ENCODE results near the gene SCAPER.
"Not testable (repeated sequence)": the region's sequence is repeated elsewhere in the genome, so short reads cannot be mapped to it uniquely, and the experiment has no call there.

Gene SCAPER

GRCh38 chr15:76913737-76914136, 8.6 kb upstream of the SCAPER start:
- DNase-seq (ENCODE audit: low read depth in 3 of 3): no peak

GRCh38 chr15:76912430-76912829, 7.3 kb upstream of the SCAPER start:
- DNase-seq (ENCODE audit: low read depth in 3 of 3): no peak

- DNase-seq (ENCODE audit: low read depth in 3 of 3): no peak
These were observed 715 bp upstream of the SCAPER start for GRCh38 chr15:76905855-76906254.

GRCh38 chr15:76904461-76905012, 603 bp downstream of the SCAPER start:
- no peak for DNase-seq (ENCODE audit: low read depth in 3 of 3)

- no peak for DNase-seq (ENCODE audit: low read depth in 3 of 3)
These were observed 1.9 kb downstream of the SCAPER start for GRCh38 chr15:76903251-76903681.

GRCh38 chr15:76901965-76902364, 3.2 kb downstream of the SCAPER start:
- DNase-seq (ENCODE audit: low read depth in 3 of 3): no peak

GRCh38 chr15:76899931-76900310, 5.2 kb downstream of the SCAPER start:
- not testable (repeated sequence) for DNase-seq (ENCODE audit: low read depth in 3 of 3)

GRCh38 chr15:76899176-76899930, 5.8 kb downstream of the SCAPER start:
- not testable (repeated sequence) for DNase-seq (ENCODE audit: low read depth in 3 of 3)

GRCh38 chr15:76898102-76898501, 7.0 kb downstream of the SCAPER start:
- DNase-seq (ENCODE audit: low read depth in 3 of 3): no peak

- DNase-seq (ENCODE audit: low read depth in 3 of 3): no peak
These were observed 11.0 kb downstream of the SCAPER start for GRCh38 chr15:76894174-76894573.

GRCh38 chr15:76892836-76893235, 12.3 kb downstream of the SCAPER start:
- DNase-seq (ENCODE audit: low read depth in 3 of 3): not testable (repeated sequence)

GRCh38 chr15:76887280-76888141, 17.6 kb downstream of the SCAPER start:
- not testable (repeated sequence) for DNase-seq (ENCODE audit: low read depth in 3 of 3)

GRCh38 chr15:76885212-76885611, 19.9 kb downstream of the SCAPER start:
- no peak for DNase-seq (ENCODE audit: low read depth in 3 of 3)

GRCh38 chr15:76875911-76876310, 29.2 kb downstream of the SCAPER start:
- DNase-seq (ENCODE audit: low read depth in 3 of 3): no peak

- not testable (repeated sequence) for DNase-seq (ENCODE audit: low read depth in 3 of 3)
These were observed 32.1 kb downstream of the SCAPER start for GRCh38 chr15:76873066-76873465.

GRCh38 chr15:76871930-76872329, 33.2 kb downstream of the SCAPER start:
- no peak for DNase-seq (ENCODE audit: low read depth in 3 of 3)

GRCh38 chr15:76868740-76869139, 36.4 kb downstream of the SCAPER start:
- no peak for DNase-seq (ENCODE audit: low read depth in 3 of 3)

- DNase-seq (ENCODE audit: low read depth in 3 of 3): no peak
These were observed 38.3 kb downstream of the SCAPER start for GRCh38 chr15:76866716-76867321.

GRCh38 chr15:76866008-76866407, 39.1 kb downstream of the SCAPER start:
- DNase-seq (ENCODE audit: low read depth in 3 of 3): no peak

- no peak for DNase-seq (ENCODE audit: low read depth in 3 of 3)
These were observed 39.6 kb downstream of the SCAPER start for GRCh38 chr15:76865548-76865991.

- no peak for DNase-seq (ENCODE audit: low read depth in 3 of 3)
These were observed 40.6 kb downstream of the SCAPER start for GRCh38 chr15:76864586-76864985.

- no peak for DNase-seq (ENCODE audit: low read depth in 3 of 3)
These were observed 41.4 kb downstream of the SCAPER start for GRCh38 chr15:76863693-76864092.

Data from stimulated activated CD4-positive, alpha-beta T cell treated with anti-CD3 and anti-CD28 coated beads, TNF-alpha, amount 100 ng/mL, for 48 hours (primary cell).